GM21360 (cell line): ENCODE results near the gene ZNF366.

Experiments used
- ATAC-seq: cut with Tn5 transposase; IDR thresholded peaks from one replicate; pipeline ENCODE4 v1.9.1; 2021; ENCODE audit warnings: mild to moderate bottlenecking, moderate library complexity; ENCODE audit not compliant: unreplicated experiment

Gene ZNF366

GRCh38 chr5:72441862-72442540 lies 65.2 kb downstream of the ZNF366 start:
- ATAC-seq: no peak

DNA sequence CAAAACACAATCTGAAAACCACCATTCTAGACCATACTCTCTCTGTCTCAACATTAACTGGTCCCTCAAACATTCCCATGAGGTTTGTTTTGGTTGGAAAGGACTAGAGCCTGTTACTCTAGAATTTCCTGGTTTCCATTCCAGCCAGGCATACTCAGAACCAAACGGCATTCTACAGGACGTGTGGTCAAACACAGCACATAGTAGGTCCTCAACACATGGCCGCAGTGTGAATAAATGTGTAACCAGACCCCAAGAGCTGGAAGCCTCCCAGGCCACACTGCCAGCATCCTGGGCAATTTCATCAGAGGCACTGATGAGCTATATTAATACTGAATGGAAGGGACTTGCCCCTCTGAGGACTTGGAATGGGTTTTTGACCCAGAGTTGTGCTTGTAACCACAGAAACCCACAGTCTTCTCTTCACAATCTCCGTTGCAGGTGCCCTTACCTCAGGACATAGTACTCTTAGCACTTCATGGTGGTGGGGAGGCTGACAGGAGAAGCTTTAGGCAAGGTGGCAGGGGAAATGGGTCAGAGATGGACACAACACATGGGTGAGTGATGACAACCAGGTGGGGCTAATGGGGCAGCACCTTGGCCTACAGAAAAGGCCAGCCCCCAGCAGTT lies 66.0 kb downstream of the ZNF366 start:
- ATAC-seq: no peak

DNA sequence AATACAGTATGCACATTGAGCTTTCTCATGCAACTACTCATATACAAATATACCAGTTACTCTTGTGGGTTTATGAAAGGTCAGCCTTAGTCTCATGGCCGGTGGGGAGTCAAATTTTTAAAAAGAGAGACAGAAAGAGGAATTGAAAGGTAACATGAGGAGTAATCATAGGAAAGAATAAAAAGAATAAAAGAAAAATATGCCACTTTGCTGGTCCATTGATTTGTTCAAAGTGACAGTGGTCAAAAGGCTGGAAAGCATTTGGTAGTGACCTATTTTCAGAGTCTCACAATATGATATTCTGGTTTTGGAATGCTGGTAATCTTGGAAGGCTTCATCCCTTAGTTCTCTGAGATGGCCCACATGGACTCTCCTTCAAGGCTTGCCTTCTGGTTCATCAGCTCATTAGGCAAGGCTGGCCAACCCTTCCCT lies 67.0 kb downstream of the ZNF366 start:
- no peak for ATAC-seq

GRCh38 chr5:72439192-72439591 lies 68.0 kb downstream of the ZNF366 start:
- no peak for ATAC-seq

GRCh38 chr5:72438141-72438540 lies 69.1 kb downstream of the ZNF366 start:
- ATAC-seq: no peak

DNA sequence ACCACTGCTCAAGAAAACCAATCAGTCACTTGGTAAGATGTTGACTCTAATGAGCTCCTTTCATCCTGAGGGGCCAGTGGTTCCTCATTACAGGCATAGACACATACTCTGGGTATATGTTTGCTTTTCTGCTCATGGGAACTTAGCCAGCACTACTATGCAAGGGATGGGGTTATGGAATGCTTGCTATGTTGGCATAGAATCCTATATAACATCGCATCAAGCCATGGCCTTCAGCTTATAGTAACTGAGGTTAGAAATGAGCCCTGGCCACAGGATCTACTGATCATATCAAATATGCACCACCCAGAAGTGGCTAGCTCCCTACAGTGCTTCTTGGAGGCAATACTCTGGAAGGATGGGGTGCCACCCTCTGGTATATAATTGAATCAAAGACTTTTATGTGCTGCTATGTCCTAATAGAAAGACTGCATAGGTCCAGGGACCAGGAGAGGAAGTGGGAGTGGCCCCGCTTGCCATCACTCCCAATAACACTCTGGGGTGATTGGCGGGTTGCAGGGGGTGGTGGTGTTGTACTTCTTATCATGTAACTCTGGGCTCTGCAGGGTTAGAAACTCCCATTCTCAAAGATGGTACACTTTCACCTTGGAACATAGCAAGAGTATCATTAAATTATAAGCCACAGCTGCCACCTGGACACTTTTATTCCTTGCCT lies 70.3 kb downstream of the ZNF366 start:
- no peak for ATAC-seq

GRCh38 chr5:72434781-72435437 lies 72.3 kb downstream of the ZNF366 start:
- no peak for ATAC-seq

DNA sequence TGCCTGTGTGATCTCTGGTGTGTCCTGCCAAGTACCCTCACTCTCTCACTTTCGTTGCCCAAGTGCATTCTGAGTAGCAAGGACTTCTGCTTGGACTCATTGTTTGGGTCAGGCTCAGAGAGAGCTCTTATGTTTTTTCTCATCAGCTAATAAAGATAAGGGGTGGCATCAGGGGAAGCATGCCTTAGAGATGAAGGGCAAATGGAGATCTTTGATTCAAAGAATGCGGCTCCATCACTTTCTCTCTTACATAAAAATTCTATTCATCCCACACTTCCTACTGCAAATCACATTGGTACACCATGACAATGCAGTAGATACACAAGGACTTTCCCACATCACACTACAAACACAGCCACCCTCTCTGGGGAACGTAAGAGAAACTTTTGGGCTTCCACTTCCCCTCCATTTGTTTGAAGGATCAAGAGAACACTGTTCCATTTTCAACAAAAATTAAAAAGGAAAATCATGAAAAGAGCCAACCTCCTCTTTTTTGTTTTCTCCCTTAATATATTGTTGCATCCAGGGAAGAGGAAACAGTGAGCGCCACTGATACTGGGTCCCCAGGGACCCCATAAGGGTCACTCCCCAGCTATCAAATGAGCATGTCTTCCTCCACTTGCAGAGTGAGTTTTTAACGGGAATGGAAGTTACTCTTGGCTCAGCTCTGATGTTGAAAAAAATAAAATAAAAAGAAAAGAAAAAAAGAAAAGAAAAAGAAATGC lies 73.0 kb downstream of the ZNF366 start:
- no peak for ATAC-seq

GRCh38 chr5:72433522-72433921 lies 73.7 kb downstream of the ZNF366 start:
- ATAC-seq: no peak

DNA sequence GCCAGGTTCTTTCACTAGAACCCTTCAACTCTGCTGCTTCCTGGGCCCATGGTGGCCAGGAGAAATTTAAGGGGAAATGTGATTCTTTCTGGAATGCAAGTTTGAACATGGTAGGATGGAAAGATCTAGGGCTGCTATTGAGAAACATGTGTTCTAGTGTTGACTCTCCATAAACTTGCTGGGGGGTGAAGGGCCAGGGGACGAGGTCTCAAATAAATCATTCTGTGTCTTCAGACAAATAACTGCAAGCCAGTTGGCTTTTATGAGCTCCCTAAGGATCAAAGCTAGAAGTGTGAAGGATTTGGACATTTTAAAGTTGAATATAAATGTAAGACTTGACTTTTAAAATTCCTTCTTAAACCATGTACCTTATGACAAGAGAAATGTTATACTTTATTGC lies 78.5 kb downstream of the ZNF366 start:
- no peak for ATAC-seq

GRCh38 chr5:72427488-72428437 lies 79.4 kb downstream of the ZNF366 start:
- ATAC-seq: no peak

- ATAC-seq: no peak
Observed at GRCh38 chr5:72427016-72427415, 80.2 kb downstream of the ZNF366 start.

DNA sequence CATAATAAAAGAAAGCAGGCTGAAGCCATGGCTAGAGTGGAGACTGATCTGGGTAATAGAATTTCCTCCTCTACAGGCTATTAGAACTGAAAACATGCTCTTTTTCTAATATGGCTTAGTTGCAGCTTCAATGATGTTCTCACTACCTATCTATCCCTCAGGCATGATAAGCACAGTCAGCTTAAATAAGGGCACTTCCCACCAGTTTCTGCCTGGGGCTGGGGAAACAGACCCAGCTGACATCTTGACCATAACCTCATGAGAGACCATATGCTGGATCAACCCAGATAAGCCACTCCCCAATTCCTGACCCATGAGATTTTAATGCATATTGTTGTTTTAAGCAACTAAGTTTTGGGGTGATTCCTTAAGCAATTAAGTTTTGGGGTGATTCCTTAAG lies 81.2 kb downstream of the ZNF366 start:
- no peak for ATAC-seq

- no peak for ATAC-seq
Observed at GRCh38 chr5:72418271-72418670, 88.9 kb downstream of the ZNF366 start.

GRCh38 chr5:72417333-72418062 lies 89.7 kb downstream of the ZNF366 start:
- no peak for ATAC-seq

DNA sequence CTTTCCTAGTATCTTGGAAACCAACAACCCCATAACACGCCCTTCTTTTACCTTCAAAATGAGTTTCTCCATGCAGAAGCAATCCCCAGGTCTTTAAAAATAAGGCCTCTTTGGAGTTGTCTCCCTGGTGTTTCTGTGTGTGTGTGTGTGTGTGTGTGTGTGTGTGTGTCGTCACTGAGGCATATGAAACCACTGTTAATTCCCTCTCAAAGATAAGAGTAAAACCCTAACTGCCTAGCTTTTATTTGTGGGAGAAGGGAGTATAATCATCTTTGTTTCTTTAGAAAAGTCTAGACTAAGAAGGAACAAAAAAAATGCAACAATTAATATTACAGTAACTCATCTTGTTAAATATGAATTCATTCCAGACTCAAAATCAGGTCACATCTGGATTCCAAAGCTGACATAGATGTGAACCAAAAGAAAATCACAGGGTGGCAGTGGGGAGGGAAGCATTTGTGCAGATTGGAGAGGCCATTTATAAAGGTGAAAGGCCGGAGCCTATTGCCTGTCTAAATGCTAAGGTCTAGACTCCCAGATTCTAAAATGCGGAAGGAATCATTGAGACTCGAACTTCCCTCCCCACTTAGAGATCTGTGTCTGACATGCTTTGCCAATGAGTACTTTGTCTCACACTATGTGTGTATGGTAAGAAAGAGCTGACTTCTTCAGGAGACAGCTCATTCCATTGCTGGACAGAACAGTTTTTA lies 91.4 kb downstream of the ZNF366 start:
- ATAC-seq: no peak

DNA sequence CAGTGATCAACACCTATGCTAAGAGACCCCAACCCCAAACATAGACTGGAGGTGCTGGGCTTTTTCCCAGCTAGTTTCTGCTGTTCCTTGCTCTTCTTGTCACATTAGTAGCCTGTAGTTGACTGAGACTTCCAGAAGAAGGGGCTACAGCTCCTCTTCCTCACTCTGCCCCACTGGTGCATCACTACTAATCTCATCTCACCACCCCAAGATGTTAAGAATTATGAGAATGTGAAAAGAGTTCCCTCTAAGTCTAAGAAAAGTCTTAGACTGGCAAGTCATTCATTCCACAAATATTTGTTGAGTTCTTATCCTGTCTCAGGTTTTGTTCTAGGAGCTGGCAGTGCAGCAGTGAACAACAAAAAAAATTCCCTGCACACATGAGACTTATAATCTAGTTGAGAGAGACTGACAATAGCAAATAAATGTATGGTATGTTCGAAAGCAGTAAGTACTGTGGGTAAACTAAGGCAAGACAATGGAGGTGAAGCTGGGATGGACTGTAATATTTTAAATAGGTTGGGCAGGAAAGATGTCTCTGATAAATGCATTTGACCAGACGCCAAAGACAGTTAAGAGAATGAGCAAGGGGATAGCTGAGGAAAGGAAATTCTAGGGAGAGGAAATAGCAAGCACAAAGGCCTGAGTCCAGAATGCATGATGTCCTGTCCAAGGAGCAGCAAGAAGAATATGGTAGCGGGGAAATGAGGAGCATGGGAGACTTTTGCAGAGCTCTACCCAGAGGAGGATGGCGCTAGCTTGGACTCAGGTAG lies 94.7 kb downstream of the ZNF366 start:
- no peak for ATAC-seq
